HUES6 (cell line): Measurements from ENCODE around the gene EDAR.

Experiments
- H3K27ac ChIP-seq: 2 replicates; pipeline ENCODE4 v1.7.0; 2013; ENCODE audit warnings: low read depth, mild to moderate bottlenecking, low read length, inconsistent platforms
- H3K27me3 ChIP-seq: 2 replicates; pipeline ENCODE4 v1.6.1; 2013; ENCODE audit warnings: low read length; ENCODE audit not compliant: control insufficient read depth, insufficient read depth
- H3K36me3 ChIP-seq: 2 replicates; pipeline ENCODE4 v1.6.1; 2013; ENCODE audit warnings: low read length; ENCODE audit not compliant: control insufficient read depth, insufficient read depth
- H3K4me1 ChIP-seq: 2 replicates; pipeline ENCODE4 v1.6.1; 2013; ENCODE audit warnings: low read length; ENCODE audit not compliant: control insufficient read depth, insufficient read depth
- H3K4me3 ChIP-seq: 2 replicates; pipeline ENCODE4 v1.5.1; 2013; ENCODE audit warnings: low read depth, low read length
- H3K9ac ChIP-seq: one replicate; pipeline ENCODE4 v1.6.1; 2013; ENCODE audit warnings: mild to moderate bottlenecking, low read length
- H3K9me3 ChIP-seq: 2 replicates; pipeline ENCODE4 v1.6.1; 2013; ENCODE audit warnings: low read depth, low read length; ENCODE audit not compliant: control insufficient read depth, insufficient read depth

EDAR gene

GRCh38 chr2:109021895-109022300, 32.9 kb upstream of the EDAR start:
- H3K4me3 ChIP-seq: no peak overlapping the region
- H3K36me3 ChIP-seq: no peaks in the 10 kb centered on the region
- H3K27ac ChIP-seq: no peak overlapping the region
- peaks cover 17% of the 10 kb centered on the region for H3K4me1 ChIP-seq
- H3K27me3 ChIP-seq: no peaks in the 10 kb centered on the region
- no peak overlapping the region for H3K9ac ChIP-seq
- no peaks in the 10 kb centered on the region for H3K9me3 ChIP-seq

GRCh38 chr2:109020217-109020637, 31.2 kb upstream of the EDAR start:
- Histone ChIP-seq H3K9ac (no peak overlapping the region), H3K27ac (no peak overlapping the region), H3K4me3 (no peak overlapping the region), H3K9me3 (no peaks in the 10 kb centered on the region), H3K36me3 (no peaks in the 10 kb centered on the region), H3K27me3 (no peaks in the 10 kb centered on the region), H3K4me1 (peaks cover 17% of the 10 kb centered on the region)

- Histone ChIP-seq H3K4me1 (peaks cover 17% of the 10 kb centered on the region), H3K36me3 (no peaks in the 10 kb centered on the region), H3K4me3 (no peak overlapping the region), H3K27ac (no peak overlapping the region), H3K9me3 (no peaks in the 10 kb centered on the region), H3K27me3 (no peaks in the 10 kb centered on the region), H3K9ac (no peak overlapping the region)
Observed at GRCh38 chr2:109018452-109018851, 29.4 kb upstream of the EDAR start.

- Histone ChIP-seq H3K27me3 (no peaks in the 10 kb centered on the region), H3K4me3 (no peak overlapping the region), H3K36me3 (no peaks in the 10 kb centered on the region), H3K4me1 (peaks cover 27% of the 10 kb centered on the region), H3K9me3 (no peaks in the 10 kb centered on the region), H3K27ac (no peak overlapping the region), H3K9ac (no peak overlapping the region)
Observed at GRCh38 chr2:109017017-109017416, 28.0 kb upstream of the EDAR start.

- no peaks in the 10 kb centered on the region for H3K27me3 ChIP-seq
- peaks cover 30% of the 10 kb centered on the region for H3K4me1 ChIP-seq
Observed at GRCh38 chr2:109016376-109016775, 27.4 kb upstream of the EDAR start.

GRCh38 chr2:109014476-109014875, 25.5 kb upstream of the EDAR start:
- Histone ChIP-seq H3K4me3 (no peak overlapping the region), H3K27ac (no peak overlapping the region), H3K9ac (no peak overlapping the region), H3K4me1 (peaks cover 16% of the 10 kb centered on the region), H3K36me3 (no peaks in the 10 kb centered on the region), H3K27me3 (no peaks in the 10 kb centered on the region), H3K9me3 (no peaks in the 10 kb centered on the region)

More at GRCh38 chr2:109016376-109016775, 27.4 kb upstream of the EDAR start:
- Histone ChIP-seq H3K9me3 (no peaks in the 10 kb centered on the region), H3K9ac (no peak overlapping the region), H3K4me3 (no peak overlapping the region), H3K27ac (no peak overlapping the region), H3K36me3 (no peaks in the 10 kb centered on the region)

GRCh38 chr2:109013051-109013450, 24.0 kb upstream of the EDAR start:
- Histone ChIP-seq H3K9ac (no peak overlapping the region), H3K4me1 (peaks cover 13% of the 10 kb centered on the region; the same call in 1 of the 2 replicates), H3K4me3 (no peak overlapping the region), H3K27ac (no peak overlapping the region), H3K27me3 (no peaks in the 10 kb centered on the region), H3K36me3 (no peaks in the 10 kb centered on the region), H3K9me3 (no peaks in the 10 kb centered on the region)

- Histone ChIP-seq H3K4me1 (peaks cover 13% of the 10 kb centered on the region; the same call in 1 of the 2 replicates), H3K4me3 (no peak overlapping the region), H3K27ac (no peak overlapping the region), H3K9me3 (no peaks in the 10 kb centered on the region), H3K9ac (no peak overlapping the region), H3K27me3 (no peaks in the 10 kb centered on the region), H3K36me3 (no peaks in the 10 kb centered on the region)
Observed at GRCh38 chr2:109009920-109010610, 21.0 kb upstream of the EDAR start.

- H3K27me3 ChIP-seq: no peaks in the 10 kb centered on the region
- no peak overlapping the region for H3K4me3 ChIP-seq
- peaks cover 3% of the 10 kb centered on the region; the same call in 1 of the 2 replicates for H3K4me1 ChIP-seq
- no peaks in the 10 kb centered on the region for H3K36me3 ChIP-seq
- H3K9ac ChIP-seq: no peak overlapping the region
- no peak overlapping the region for H3K27ac ChIP-seq
- H3K9me3 ChIP-seq: no peaks in the 10 kb centered on the region
Observed at GRCh38 chr2:109006971-109007370, 18.0 kb upstream of the EDAR start.

- Histone ChIP-seq H3K9me3 (no peaks in the 10 kb centered on the region), H3K27me3 (no peaks in the 10 kb centered on the region), H3K36me3 (no peaks in the 10 kb centered on the region), H3K27ac (no peak overlapping the region), H3K9ac (no peak overlapping the region), H3K4me1 (no peaks in the 10 kb centered on the region), H3K4me3 (no peak overlapping the region)
Observed at GRCh38 chr2:109005686-109006204, 16.7 kb upstream of the EDAR start.

- H3K4me1 ChIP-seq: no peaks in the 10 kb centered on the region
- H3K36me3 ChIP-seq: no peaks in the 10 kb centered on the region
- no peak overlapping the region for H3K9ac ChIP-seq
- no peak overlapping the region for H3K27ac ChIP-seq
- no peaks in the 10 kb centered on the region for H3K9me3 ChIP-seq
- H3K27me3 ChIP-seq: no peaks in the 10 kb centered on the region
- H3K4me3 ChIP-seq: no peak overlapping the region
Observed at GRCh38 chr2:109001201-109001600, 12.2 kb upstream of the EDAR start.
